ENCODE results near the gene COA8.

Gene COA8

DNA sequence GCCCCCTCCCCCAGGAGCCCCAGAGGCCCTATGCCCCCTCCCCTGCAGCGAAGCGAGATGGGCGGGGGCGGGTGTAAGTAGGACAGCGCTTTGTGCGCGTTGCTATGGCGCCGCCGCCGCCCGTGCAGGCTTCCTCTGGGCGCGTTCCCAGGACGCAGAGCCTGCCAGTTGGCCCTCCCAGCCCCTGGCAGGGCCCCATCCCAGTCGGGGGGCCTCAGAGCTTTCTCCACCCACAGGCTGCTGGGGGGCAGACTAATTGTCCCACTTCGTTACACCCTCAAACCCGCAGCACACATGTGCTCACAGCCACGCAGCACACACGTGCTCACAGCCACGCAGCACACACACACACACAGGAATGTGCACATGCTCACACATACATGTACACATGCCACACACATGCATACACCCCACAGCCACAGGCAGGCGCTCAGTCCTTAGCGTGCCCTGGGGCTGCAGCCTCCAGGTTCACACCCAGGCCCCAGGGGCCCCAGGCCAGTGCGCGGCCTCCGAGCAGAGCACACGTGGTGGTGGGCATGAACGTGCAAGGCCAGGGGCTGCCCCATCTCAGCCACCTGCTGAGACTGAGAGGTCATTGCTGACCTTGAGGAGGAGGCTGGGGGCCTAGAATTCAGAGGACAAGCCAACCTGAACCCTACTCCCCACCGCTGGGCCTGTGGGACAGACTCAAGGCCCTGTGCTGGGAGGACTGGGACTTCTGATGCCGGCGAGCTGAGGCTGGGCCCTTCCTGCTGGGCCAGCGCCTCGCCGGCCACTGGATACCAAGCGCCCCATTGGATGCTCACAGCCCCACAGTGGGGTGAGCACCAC lies 18.2 kb upstream of the COA8 start:
- H3K79me2 ChIP-seq (ENCODE audit: control insufficient read depth, insufficient read depth, low read length) = no peaks in the 10 kb centered on the region
- H4K5ac ChIP-seq (ENCODE audit: low read length) = no peak overlapping the region
- no peak overlapping the region for H3K56ac ChIP-seq (ENCODE audit: low read length)
- H3K18ac ChIP-seq (ENCODE audit: low read length) = no peak overlapping the region
- no peaks in the 10 kb centered on the region for H3K79me1 ChIP-seq (ENCODE audit: low read length)
- H3K23ac ChIP-seq (ENCODE audit: low read length) = no peak overlapping the region
- no peak overlapping the region for H3K27ac ChIP-seq (ENCODE audit: low read depth, low read length)
- no CpG with 5 or more reads among the region's 35 CpGs for WGBS (ENCODE audit: extremely low coverage, insufficient coverage, low lambda C conversion rate)
- H3K4ac ChIP-seq (ENCODE audit: low read depth, low read length) = no peak overlapping the region
- H2AK5ac ChIP-seq (ENCODE audit: low read length) = no peak overlapping the region
- no peak overlapping the region for H3K9ac ChIP-seq (ENCODE audit: low read length)
- H3K27me3 ChIP-seq (ENCODE audit: insufficient read depth, low read length, poor library complexity) = no peaks in the 10 kb centered on the region
- no peak overlapping the region for H2BK120ac ChIP-seq (ENCODE audit: low read depth, low read length)
- H3K36me3 ChIP-seq (ENCODE audit: control insufficient read depth, insufficient read depth, low read length) = no peaks in the 10 kb centered on the region
- no peak overlapping the region for H3K4me3 ChIP-seq (ENCODE audit: low read length)
- no peak for DNase-seq
- no peak overlapping the region for H4K8ac ChIP-seq (ENCODE audit: low read depth, low read length)
- H3K4me2 ChIP-seq (ENCODE audit: low read length) = no peak overlapping the region
- H3K4me1 ChIP-seq (ENCODE audit: control insufficient read depth, low read depth, low read length) = peaks cover 7% of the 10 kb centered on the region
- no peak overlapping the region for H2BK5ac ChIP-seq (ENCODE audit: low read length)
- no peak overlapping the region for H2BK15ac ChIP-seq (replicated peaks; ENCODE audit: low read depth)

DNA sequence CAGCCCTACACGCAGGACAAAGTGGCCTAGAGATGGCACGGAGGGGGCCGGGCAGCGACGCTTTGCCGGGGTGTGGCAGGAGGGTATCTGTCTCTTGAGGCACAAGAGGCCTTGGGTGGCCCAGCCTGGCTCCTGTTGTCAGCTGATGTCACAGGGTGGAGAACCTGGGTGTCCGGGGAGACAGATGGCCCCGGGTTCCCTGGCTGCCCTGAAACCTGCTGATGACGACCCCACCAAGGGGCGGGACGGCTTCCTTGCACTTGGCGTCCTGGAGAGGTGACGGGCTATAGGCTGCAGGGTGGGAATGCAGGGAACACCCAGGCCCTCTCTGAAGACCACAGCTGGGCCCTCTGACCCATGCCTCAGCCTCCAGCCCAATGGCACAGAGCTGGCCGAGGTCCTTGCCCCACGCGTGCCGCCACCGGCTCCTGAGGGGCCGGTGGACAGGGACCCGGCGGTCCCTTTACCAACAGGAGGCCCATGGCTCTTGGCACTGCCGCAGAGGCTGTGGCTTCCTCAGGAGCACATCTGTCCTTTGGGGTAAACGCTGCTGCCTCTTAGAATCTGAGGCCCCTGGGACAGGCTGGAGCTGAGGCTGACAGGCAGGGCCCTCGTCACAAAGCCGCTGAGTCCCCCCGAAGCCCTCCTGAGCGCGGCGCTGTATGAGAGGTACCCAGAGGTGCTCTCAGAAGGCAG lies 17.4 kb upstream of the COA8 start:
- Histone ChIP-seq H2BK15ac (replicated peaks; ENCODE audit: low read depth) (no peak overlapping the region), H3K4ac (ENCODE audit: low read depth, low read length) (no peak overlapping the region), H3K9ac (ENCODE audit: low read length) (no peak overlapping the region), H3K79me2 (ENCODE audit: control insufficient read depth, insufficient read depth, low read length) (no peaks in the 10 kb centered on the region), H3K36me3 (ENCODE audit: control insufficient read depth, insufficient read depth, low read length) (no peaks in the 10 kb centered on the region), H4K8ac (ENCODE audit: low read depth, low read length) (no peak overlapping the region), H3K4me3 (ENCODE audit: low read length) (no peak overlapping the region), H3K27me3 (ENCODE audit: insufficient read depth, low read length, poor library complexity) (no peaks in the 10 kb centered on the region), H4K5ac (ENCODE audit: low read length) (no peak overlapping the region), H2BK5ac (ENCODE audit: low read length) (no peak overlapping the region), H3K79me1 (ENCODE audit: low read length) (no peaks in the 10 kb centered on the region), H3K4me1 (ENCODE audit: control insufficient read depth, low read depth, low read length) (peaks cover 7% of the 10 kb centered on the region), H2AK5ac (ENCODE audit: low read length) (no peak overlapping the region), H3K23ac (ENCODE audit: low read length) (no peak overlapping the region), H2BK120ac (ENCODE audit: low read depth, low read length) (no peak overlapping the region), H3K18ac (ENCODE audit: low read length) (no peak overlapping the region), H3K4me2 (ENCODE audit: low read length) (no peak overlapping the region), H3K27ac (ENCODE audit: low read depth, low read length) (no peak overlapping the region), H3K56ac (ENCODE audit: low read length) (no peak overlapping the region)
- no peak for DNase-seq
- no CpG with 5 or more reads among the region's 29 CpGs for WGBS (ENCODE audit: extremely low coverage, insufficient coverage, low lambda C conversion rate)

DNA sequence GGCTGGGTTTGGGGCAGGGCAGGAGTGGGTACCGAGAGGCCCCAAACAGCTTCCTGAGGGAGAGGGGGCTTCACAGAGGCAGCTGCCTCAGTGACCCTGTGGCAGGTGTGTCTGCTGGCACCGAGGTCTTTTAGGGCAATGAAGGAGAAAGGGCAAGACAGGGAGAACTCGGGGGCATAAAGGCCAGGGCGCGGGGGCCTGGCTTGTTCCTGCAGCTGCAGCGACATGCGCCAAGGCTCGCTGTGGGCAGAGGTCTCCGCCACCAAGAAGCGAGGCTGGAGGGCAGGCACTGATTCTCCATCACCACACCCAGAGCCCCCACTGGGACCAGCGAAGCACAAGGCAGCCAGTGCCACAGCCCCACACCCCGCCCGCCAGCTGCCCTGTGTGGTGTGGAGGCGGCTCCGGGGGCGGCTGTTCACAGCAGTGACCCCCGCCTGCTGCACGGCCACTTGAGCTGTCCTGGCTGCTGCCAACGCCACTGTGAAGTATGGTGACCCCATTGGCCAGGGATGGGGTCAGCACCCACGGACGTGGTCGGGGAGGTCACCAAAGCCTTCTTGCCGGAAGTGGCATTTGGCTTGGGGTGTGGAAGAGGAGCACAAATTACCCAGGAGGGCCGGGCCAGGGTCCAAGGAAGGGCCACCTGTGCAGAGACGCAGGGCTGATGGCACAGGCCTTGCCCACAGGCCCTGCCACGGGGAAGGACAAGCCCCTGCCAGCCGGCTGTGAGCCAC lies 16.7 kb upstream of the COA8 start:
- Histone ChIP-seq H3K4ac (ENCODE audit: low read depth, low read length) (no peak overlapping the region), H2AK5ac (ENCODE audit: low read length) (no peak overlapping the region), H3K27me3 (ENCODE audit: insufficient read depth, low read length, poor library complexity) (no peaks in the 10 kb centered on the region), H2BK5ac (ENCODE audit: low read length) (no peak overlapping the region), H3K18ac (ENCODE audit: low read length) (no peak overlapping the region), H3K4me1 (ENCODE audit: control insufficient read depth, low read depth, low read length) (peaks cover 7% of the 10 kb centered on the region), H3K4me2 (ENCODE audit: low read length) (no peak overlapping the region), H3K27ac (ENCODE audit: low read depth, low read length) (no peak overlapping the region), H4K8ac (ENCODE audit: low read depth, low read length) (no peak overlapping the region), H2BK120ac (ENCODE audit: low read depth, low read length) (no peak overlapping the region), H3K9ac (ENCODE audit: low read length) (no peak overlapping the region), H2BK15ac (replicated peaks; ENCODE audit: low read depth) (no peak overlapping the region), H3K56ac (ENCODE audit: low read length) (no peak overlapping the region), H3K36me3 (ENCODE audit: control insufficient read depth, insufficient read depth, low read length) (no peaks in the 10 kb centered on the region), H3K23ac (ENCODE audit: low read length) (no peak overlapping the region), H3K79me2 (ENCODE audit: control insufficient read depth, insufficient read depth, low read length) (no peaks in the 10 kb centered on the region), H4K5ac (ENCODE audit: low read length) (no peak overlapping the region), H3K79me1 (ENCODE audit: low read length) (no peaks in the 10 kb centered on the region), H3K4me3 (ENCODE audit: low read length) (no peak overlapping the region)
- WGBS (ENCODE audit: extremely low coverage, insufficient coverage, low lambda C conversion rate) = no CpG with 5 or more reads among the region's 27 CpGs
- no peak for DNase-seq

DNA sequence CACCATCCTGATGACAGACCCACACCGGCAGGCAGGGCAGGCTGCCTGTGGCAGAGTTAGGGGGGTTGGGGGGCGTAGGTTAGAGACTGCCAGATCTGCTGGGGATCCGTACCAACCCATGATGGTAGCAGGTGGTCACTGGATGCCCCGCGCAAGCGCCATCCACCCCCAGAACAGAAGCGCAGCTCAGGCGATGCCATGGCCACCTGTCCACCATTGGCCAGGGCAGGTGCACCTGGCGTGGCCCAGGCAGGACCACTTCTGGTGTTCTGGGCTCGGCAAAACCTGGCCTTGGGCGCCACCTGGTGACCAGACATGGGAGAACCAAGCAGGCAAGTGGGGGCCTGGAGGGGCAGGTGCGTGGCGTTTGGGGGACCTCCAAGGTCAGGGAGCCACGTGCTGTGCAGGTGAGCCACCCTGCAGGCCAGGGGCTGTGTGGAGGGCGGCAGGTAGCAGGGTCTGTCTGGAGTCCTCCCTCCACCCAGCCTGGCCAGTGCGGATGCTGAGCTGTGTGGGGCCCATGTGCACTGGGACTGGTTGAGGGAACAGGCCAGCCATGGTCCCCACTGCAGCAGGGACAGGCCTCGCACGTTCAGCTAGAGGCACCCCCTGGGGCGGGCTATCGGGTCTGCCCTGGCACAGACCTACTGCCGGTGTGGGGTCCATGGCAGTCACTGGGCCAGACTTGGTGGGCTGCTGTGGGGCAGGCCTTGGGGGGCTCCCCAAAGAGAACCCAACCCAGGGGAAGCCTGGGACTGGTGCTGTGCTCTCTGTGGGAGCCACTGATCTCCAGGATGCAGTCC lies 15.9 kb upstream of the COA8 start:
- peak; percentile 70 for DNase-seq
- Histone ChIP-seq H3K18ac (ENCODE audit: low read length) (no peak overlapping the region), H3K23ac (ENCODE audit: low read length) (no peak overlapping the region), H3K9ac (ENCODE audit: low read length) (no peak overlapping the region), H3K79me1 (ENCODE audit: low read length) (no peaks in the 10 kb centered on the region), H2BK120ac (ENCODE audit: low read depth, low read length) (no peak overlapping the region), H2BK5ac (ENCODE audit: low read length) (no peak overlapping the region), H3K56ac (ENCODE audit: low read length) (no peak overlapping the region), H4K5ac (ENCODE audit: low read length) (no peak overlapping the region), H2BK15ac (replicated peaks; ENCODE audit: low read depth) (no peak overlapping the region), H3K27me3 (ENCODE audit: insufficient read depth, low read length, poor library complexity) (no peaks in the 10 kb centered on the region), H3K4ac (ENCODE audit: low read depth, low read length) (no peak overlapping the region), H3K4me3 (ENCODE audit: low read length) (no peak overlapping the region), H3K27ac (ENCODE audit: low read depth, low read length) (no peak overlapping the region), H3K4me1 (ENCODE audit: control insufficient read depth, low read depth, low read length) (peaks cover 7% of the 10 kb centered on the region), H2AK5ac (ENCODE audit: low read length) (no peak overlapping the region), H3K4me2 (ENCODE audit: low read length) (no peak overlapping the region), H3K79me2 (ENCODE audit: control insufficient read depth, insufficient read depth, low read length) (no peaks in the 10 kb centered on the region), H4K8ac (ENCODE audit: low read depth, low read length) (no peak overlapping the region), H3K36me3 (ENCODE audit: control insufficient read depth, insufficient read depth, low read length) (no peaks in the 10 kb centered on the region)
- no CpG with 5 or more reads among the region's 21 CpGs for WGBS (ENCODE audit: extremely low coverage, insufficient coverage, low lambda C conversion rate)

DNA sequence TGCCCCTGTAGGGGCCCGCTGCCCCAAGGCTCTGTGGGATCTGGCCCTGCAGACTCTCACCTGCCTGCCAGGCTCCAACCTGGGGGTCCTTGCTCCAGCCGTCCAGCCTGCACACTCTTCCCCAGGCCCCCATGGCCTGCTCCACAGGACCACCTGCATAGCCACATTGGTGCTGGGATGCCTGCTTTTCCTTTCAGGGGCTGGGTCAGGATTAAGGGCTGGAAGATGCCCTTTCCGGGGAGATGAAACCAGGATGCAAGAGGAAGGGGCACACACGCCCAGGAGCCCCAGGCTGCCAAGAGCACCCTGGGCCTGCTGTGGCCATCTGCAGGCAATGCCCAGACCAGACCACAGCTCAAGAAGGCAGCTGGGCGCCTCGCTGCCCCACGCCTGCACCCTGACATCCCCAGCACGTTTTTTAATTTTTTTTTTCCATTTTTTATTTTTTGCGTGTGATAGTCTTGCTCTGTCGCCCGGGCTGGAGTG lies 15.3 kb upstream of the COA8 start:
- no peak overlapping the region for H3K4ac ChIP-seq (ENCODE audit: low read depth, low read length)
- H3K27me3 ChIP-seq (ENCODE audit: insufficient read depth, low read length, poor library complexity) = no peaks in the 10 kb centered on the region
- H3K4me1 ChIP-seq (ENCODE audit: control insufficient read depth, low read depth, low read length) = peaks cover 3% of the 10 kb centered on the region
- H3K23ac ChIP-seq (ENCODE audit: low read length) = no peak overlapping the region
- H3K79me1 ChIP-seq (ENCODE audit: low read length) = no peaks in the 10 kb centered on the region
- H2BK15ac ChIP-seq (replicated peaks; ENCODE audit: low read depth) = no peak overlapping the region
- no peak overlapping the region for H4K8ac ChIP-seq (ENCODE audit: low read depth, low read length)
- H3K4me2 ChIP-seq (ENCODE audit: low read length) = no peak overlapping the region
- no peak overlapping the region for H4K5ac ChIP-seq (ENCODE audit: low read length)
- no peak overlapping the region for H3K56ac ChIP-seq (ENCODE audit: low read length)
- no peak overlapping the region for H3K27ac ChIP-seq (ENCODE audit: low read depth, low read length)
- H3K4me3 ChIP-seq (ENCODE audit: low read length) = no peak overlapping the region
- H3K9ac ChIP-seq (ENCODE audit: low read length) = no peak overlapping the region
- H2BK120ac ChIP-seq (ENCODE audit: low read depth, low read length) = no peak overlapping the region
- H3K79me2 ChIP-seq (ENCODE audit: control insufficient read depth, insufficient read depth, low read length) = no peaks in the 10 kb centered on the region
- H3K18ac ChIP-seq (ENCODE audit: low read length) = no peak overlapping the region
- H3K36me3 ChIP-seq (ENCODE audit: control insufficient read depth, insufficient read depth, low read length) = no peaks in the 10 kb centered on the region
- no peak for DNase-seq
- no peak overlapping the region for H2AK5ac ChIP-seq (ENCODE audit: low read length)
- no CpG with 5 or more reads among the region's 11 CpGs for WGBS (ENCODE audit: extremely low coverage, insufficient coverage, low lambda C conversion rate)
- no peak overlapping the region for H2BK5ac ChIP-seq (ENCODE audit: low read length)
